Measurements from ENCODE around the gene MACC1. TPM values are rescaled to one million over a fixed set of nuclear protein-coding genes. Genes with fewer than 3 reads are reported as not detected.

MACC1 gene
- total RNA-seq (2014; rRNA removed; shearing (Covaris generic)), result 6.4 and 9.4 TPM in 2 replicates
- polyA plus RNA-seq (2014; cell fraction: nucleus; rRNA removed), result 4.2 and 5.3 TPM in 2 replicates

- peak; percentile 61 for DNase-seq (ENCODE audit: extremely low read depth, low read depth)
Measured at GRCh38 chr7:20217193-20217948, at the start of gene MACC1. TSS of gene MACC1 (minus strand) at chr7:20217384. CDS start at chr7:20161862, 55,522 bp downstream.

DNA sequence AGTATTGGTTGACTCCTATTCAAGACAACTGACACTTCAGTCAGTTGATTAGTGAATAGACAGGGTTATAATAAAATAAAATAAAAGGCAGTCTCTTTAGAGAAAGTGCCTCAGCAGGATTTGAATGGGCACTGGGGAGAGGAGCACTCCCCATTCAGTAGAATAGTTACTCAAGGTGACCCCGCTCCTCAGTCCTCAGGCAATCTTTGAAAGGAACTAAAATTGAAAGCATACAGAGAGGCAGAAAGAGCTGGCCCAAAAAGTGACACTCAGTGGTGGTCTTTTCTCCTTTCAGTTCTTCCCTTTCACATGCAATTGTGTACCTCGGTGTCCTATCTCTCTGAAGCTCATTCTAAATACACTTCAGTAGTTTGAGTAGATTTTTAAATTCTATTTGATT lies 47.4 kb upstream of the MACC1 start:
- DNase-seq (ENCODE audit: extremely low read depth, low read depth), result no peak

GRCh38 chr7:20260223-20260622 lies 43.0 kb upstream of the MACC1 start:
- DNase-seq (ENCODE audit: extremely low read depth, low read depth), result no peak

DNA sequence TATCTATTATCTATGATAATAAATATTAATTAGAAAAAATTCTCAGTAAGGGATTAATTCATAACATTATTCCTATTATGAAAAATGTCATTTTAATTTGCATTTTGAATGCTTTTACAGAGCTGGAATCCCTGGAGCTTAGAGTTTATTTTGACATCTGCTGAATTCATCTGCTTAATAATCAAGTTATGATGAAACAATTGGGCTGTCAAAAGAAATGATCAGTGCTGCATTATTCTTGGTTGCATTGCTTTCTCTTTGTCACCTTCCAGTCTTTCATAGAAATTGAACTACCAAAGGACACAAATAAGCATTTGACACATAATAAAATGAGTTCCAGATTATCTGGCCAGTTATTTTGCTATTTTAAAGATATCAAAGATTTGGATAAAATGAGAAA lies 40.0 kb upstream of the MACC1 start:
- DNase-seq (ENCODE audit: extremely low read depth, low read depth), result no peak

- no peak for DNase-seq (ENCODE audit: extremely low read depth, low read depth)
Measured at GRCh38 chr7:20249920-20250319, 32.7 kb upstream of the MACC1 start.

DNA sequence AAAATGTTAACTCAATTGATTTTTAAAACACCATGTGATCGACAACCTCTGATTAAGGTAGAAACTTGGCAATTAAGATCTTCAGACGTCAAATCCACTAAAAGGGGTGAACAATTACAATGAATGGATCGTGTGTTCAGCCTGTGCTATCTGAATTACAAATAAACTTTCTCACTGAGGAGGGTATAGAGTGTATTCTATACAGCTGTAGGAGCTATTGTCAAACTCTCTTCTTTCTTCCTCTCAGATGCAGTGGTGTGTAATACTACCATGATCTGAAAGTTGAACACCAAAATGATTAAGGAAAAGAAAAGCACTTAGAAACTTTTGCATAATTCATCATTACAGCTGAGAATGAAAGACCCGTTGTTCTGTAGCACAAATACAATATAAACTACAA lies 32.2 kb upstream of the MACC1 start:
- DNase-seq (ENCODE audit: extremely low read depth, low read depth), result no peak

DNA sequence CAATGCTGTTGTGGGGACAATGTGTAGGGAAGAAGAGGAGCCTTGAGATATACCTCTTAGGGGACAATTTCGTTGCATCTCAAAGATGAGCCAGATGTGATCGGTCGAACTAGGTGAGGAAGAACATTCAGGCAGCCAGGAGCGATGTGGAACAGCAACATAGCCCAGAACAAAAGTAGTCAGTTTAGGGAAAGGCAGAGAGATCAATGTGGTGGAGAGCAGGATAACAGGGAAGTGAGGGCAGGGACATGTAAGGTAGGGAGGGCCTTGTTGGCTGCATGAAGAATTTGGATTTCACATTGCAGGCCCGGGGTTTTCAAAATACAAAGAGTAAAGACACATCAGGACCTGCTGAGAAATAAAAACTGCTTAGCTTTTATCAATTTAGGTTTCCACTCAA lies 29.1 kb upstream of the MACC1 start:
- no peak for DNase-seq (ENCODE audit: extremely low read depth, low read depth)

- DNase-seq (ENCODE audit: extremely low read depth, low read depth), result no peak
Measured at GRCh38 chr7:20244334-20245120, 27.3 kb upstream of the MACC1 start.

- DNase-seq (ENCODE audit: extremely low read depth, low read depth), result no peak
Measured at GRCh38 chr7:20241911-20242261, 24.7 kb upstream of the MACC1 start.

GRCh38 chr7:20241194-20241910 lies 24.2 kb upstream of the MACC1 start:
- peak; percentile 65 for DNase-seq (ENCODE audit: extremely low read depth, low read depth)

DNA sequence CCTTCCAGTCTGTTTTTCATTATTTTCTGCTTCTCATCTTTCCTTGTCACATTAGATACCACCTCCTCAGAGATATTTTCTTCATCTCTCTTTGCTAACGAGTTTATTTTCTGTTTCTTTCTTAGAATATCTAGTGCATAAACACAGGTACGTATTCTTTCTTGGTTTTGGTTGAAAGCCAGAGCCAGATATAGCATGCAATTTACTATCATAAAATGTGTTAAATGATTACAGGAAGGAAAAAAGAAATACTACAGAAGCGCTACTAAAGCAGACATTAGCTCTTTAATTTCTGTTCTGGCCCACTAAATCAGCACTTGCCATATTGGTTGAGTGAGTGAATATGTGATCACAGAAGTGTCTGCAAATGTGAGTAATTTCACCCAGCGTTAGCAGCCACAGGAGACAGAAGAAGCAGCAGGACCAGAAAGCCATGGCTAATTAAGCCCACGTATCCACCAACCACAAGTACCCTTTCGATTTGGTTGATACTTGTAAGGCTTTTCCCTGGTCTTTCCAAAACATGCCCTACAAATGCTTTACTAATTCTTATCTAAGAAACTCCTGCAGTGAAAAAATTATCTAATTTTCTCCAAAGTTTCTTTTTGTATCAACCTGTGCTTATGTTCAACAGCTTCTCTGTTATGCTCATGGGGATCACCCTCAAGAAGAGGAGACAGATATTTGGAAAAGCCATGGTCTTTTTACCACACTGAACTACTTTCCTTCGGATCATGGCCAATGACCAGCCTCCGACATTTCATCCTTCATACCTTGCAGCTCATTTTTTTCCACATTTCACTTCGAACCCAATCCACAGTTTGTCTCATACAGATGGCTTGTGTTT lies 23.1 kb upstream of the MACC1 start:
- DNase-seq (ENCODE audit: extremely low read depth, low read depth), result no peak

DNA sequence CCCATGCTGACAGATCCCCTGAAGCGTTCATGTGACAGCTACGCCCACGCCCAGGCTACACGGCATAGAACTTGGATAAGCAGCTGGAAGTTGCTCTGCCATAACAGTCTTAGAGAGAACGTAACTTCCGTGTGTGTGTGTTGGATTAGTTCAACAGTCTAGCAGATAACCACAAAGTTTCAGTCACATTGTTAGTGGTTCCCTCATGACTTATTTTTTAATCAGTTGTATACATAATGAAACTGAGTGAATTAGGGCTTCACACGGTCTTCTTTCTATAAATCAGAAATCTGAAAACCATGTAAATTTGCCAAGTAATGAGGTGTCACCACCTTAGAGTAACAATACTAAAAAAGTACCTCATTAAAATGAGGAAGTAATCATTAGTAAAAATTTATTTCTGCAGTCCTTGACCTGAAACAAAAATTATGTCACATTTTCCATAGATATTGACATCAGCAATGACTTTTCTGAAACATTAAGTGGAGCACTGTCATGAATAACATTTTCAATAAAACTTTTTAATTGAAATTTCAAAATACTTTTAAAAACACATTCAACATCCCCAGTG lies 21.7 kb upstream of the MACC1 start:
- no peak for DNase-seq (ENCODE audit: extremely low read depth, low read depth)

DNA sequence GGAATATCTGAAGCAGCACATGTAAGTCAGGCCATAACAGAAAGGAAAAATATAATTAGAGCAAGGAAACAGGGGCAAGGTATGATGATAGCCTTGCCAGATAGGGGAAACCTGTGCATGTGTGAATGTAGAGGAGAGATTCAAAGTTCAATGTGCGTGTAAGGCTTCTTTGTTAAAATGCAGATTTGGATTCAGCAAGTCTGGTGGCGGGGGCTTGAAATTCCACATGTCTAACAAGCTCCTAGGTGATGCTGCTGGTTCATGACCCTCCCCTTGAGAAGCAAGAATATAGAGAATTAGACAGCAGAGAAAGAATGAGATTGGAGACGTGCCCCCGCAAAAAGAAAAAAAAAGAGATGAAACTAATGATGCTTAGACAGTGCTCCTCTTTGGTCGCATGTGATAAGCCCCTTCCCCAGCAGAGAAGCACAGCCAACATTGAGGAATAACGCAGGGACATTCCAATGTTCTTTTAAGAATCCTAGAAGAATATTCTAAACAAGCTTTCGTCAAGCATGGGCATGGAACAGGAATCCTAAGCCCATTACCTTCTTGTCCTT lies 21.1 kb upstream of the MACC1 start:
- no peak for DNase-seq (ENCODE audit: extremely low read depth, low read depth)

- DNase-seq (ENCODE audit: extremely low read depth, low read depth), result no peak
Measured at GRCh38 chr7:20237464-20238193, 20.4 kb upstream of the MACC1 start.

- DNase-seq (ENCODE audit: extremely low read depth, low read depth), result no peak
Measured at GRCh38 chr7:20236790-20237189, 19.6 kb upstream of the MACC1 start.

- DNase-seq (ENCODE audit: extremely low read depth, low read depth), result no peak
Measured at GRCh38 chr7:20236043-20236442, 18.9 kb upstream of the MACC1 start.

- no peak for DNase-seq (ENCODE audit: extremely low read depth, low read depth)
Measured at GRCh38 chr7:20235288-20235687, 18.1 kb upstream of the MACC1 start.

DNA sequence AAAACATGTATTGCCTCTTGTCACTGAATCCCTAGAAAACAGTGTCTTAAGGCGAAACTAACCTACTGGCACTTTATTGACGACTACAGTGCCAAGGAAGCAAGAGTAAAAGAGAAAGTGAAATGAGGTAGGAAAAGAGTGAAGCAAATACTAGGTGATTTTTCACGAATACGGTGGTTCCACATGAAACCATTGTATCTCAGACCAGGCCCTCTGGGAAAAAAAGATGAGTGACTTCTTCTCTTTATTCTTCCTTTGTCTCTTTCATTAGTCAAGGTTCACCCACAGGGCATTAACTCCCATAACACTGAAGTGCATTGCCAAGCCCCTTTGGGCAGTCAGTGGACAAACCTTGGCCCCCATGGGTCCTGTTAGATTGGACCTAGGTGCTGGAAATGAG lies 16.2 kb upstream of the MACC1 start:
- no peak for DNase-seq (ENCODE audit: extremely low read depth, low read depth)

GRCh38 chr7:20232848-20233247 lies 15.7 kb upstream of the MACC1 start:
- no peak for DNase-seq (ENCODE audit: extremely low read depth, low read depth)

All from NCI-H460 (cell line).